Activated T-helper 1 cell treated with anti-CD3 and anti-CD28 coated beads, Interleukin-12 subunit alpha, Interleukin-12 subunit beta, Interleukin-2, Interleukin-4 antibody, amounts not matched to agents 30 ng/mL and 10 ng/mL and 1 ng/mL, durations not matched to agents 14 hours and 24 hours and 36 hours (primary cell): ENCODE data around the gene TPGS2. TPM values are rescaled to one million over a fixed set of nuclear protein-coding genes. Genes with fewer than 3 reads are reported as not detected.

Source experiments
- DNase-seq: peaks from one replicate; pipeline ENCODE4 v3.0.0; 2021; ENCODE audit warnings: low spot score
- H3K27ac Mint-ChIP-seq: one replicate; pipeline ENCODE4 v1.8.0; 2021; ENCODE audit warnings: mild to moderate bottlenecking, mixed read lengths
- H3K27me3 Mint-ChIP-seq: one replicate; pipeline ENCODE4 v1.8.0; 2022; ENCODE audit warnings: mild to moderate bottlenecking, moderate library complexity, mixed read lengths; ENCODE audit not compliant: insufficient read depth
- H3K36me3 Mint-ChIP-seq: one replicate; pipeline ENCODE4 v1.8.0; 2021; ENCODE audit warnings: low read depth, mixed read lengths
- H3K4me1 Mint-ChIP-seq: one replicate; pipeline ENCODE4 v1.8.0; 2021; ENCODE audit warnings: low read depth, mixed read lengths
- H3K4me3 Mint-ChIP-seq: one replicate; pipeline ENCODE4 v1.8.0; 2021; ENCODE audit warnings: mild to moderate bottlenecking, moderate library complexity, mixed read lengths
- H3K9me3 Mint-ChIP-seq: one replicate; pipeline ENCODE4 v1.8.0; 2021; ENCODE audit warnings: mixed read lengths
- intact Hi-C: fragments of 100-400 bp; cut with micrococcal nuclease; formaldehyde crosslinking; loops from one replicate; pipeline ENCODE4 v1.15.1; 2024
- total RNA-seq: library from RNA; stranded (reverse); gene quantifications from 2 replicates; pipeline ENCODE4 v1.2.3, GENCODE V29; 2022

TPGS2 gene
- total RNA-seq, 1 donor from 2014 or later = 72.6 TPM

DNA sequence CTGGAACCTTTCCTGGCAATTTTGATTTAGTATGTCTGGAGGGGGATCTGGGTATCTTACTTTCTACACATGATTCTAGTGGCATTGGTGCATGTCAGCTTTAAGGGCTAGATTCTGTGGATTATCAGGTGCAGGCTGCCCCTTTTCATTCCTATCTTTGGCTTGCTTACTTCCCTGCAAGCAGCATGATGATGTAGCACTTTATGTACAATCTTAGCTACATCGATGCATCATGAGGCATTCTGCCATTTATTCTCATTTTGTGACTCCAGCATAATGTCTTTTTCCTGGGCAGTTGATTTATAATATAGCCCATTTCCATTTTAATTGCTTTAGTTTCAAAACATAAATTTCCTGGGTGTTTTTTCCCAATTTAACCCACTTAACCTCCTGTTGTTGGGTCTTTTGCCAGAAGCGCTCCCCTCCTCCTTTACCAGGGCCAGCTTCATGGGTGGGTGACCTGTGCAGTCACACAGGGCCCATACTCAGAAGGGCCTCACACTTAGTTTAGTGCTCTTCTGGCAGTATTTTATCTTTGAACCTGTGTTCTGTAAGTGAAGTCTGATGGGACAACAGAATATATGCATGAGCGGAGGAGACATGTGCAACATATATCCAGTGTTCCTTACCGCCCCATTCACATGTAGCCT lies 36.0 kb downstream of the TPGS2 start:
- H3K27ac Mint-ChIP-seq = no peak overlapping the region
- intact Hi-C loops = no loop called here
- H3K36me3 Mint-ChIP-seq = peaks cover 50% of the 10 kb centered on the region

GRCh38 chr18:36786686-36787085 lies 42.1 kb downstream of the TPGS2 start:
- no peak for DNase-seq
- H3K27me3 Mint-ChIP-seq = no peaks in the 10 kb centered on the region
- H3K9me3 Mint-ChIP-seq = no peaks in the 10 kb centered on the region
- no peak overlapping the region for H3K27ac Mint-ChIP-seq
- peaks cover 27% of the 10 kb centered on the region for H3K36me3 Mint-ChIP-seq
- H3K4me1 Mint-ChIP-seq = no peaks in the 10 kb centered on the region
- intact Hi-C loops = no loop called here
- H3K4me3 Mint-ChIP-seq = no peak overlapping the region

More for the DNA sequence above, 36.0 kb downstream of the TPGS2 start:
- DNase-seq = no peak
- Mint-ChIP-seq H3K4me3 (no peak overlapping the region), H3K27me3 (no peaks in the 10 kb centered on the region), H3K4me1 (no peaks in the 10 kb centered on the region), H3K9me3 (no peaks in the 10 kb centered on the region)

DNA sequence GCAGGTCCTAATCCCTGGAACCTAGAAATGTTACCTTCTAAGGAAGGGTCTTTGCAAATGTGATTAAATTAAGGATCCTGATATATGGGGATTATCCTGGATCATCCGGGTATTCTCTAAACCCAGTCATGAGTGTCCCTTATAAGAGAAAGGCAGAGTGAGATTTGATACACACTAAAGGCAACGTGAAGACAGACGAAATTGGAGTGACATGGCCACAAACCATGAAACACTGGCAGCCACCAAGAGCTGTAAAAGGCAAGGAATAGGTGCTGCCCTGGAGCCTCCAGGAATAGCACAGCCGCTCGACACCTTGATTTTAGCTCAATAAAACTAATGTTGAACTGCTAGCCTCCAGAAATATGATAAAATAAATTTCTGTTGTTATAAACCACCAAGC lies 45.0 kb downstream of the TPGS2 start:
- peaks cover 17% of the 10 kb centered on the region for H3K36me3 Mint-ChIP-seq

GRCh38 chr18:36782710-36783109 lies 46.1 kb downstream of the TPGS2 start:
- H3K4me1 Mint-ChIP-seq = no peaks in the 10 kb centered on the region
- H3K9me3 Mint-ChIP-seq = no peaks in the 10 kb centered on the region
- H3K36me3 Mint-ChIP-seq = peaks cover 18% of the 10 kb centered on the region
- no peaks in the 10 kb centered on the region for H3K27me3 Mint-ChIP-seq
- intact Hi-C loops = no loop called here
- DNase-seq = no peak
- H3K27ac Mint-ChIP-seq = no peak overlapping the region
- H3K4me3 Mint-ChIP-seq = no peak overlapping the region

More for the DNA sequence above, 45.0 kb downstream of the TPGS2 start:
- no peak overlapping the region for H3K4me3 Mint-ChIP-seq
- intact Hi-C loops = no loop called here
- H3K27me3 Mint-ChIP-seq = no peaks in the 10 kb centered on the region
- no peak overlapping the region for H3K27ac Mint-ChIP-seq
- no peaks in the 10 kb centered on the region for H3K9me3 Mint-ChIP-seq
- H3K4me1 Mint-ChIP-seq = no peaks in the 10 kb centered on the region
- no peak for DNase-seq

- Mint-ChIP-seq H3K4me3 (no peak overlapping the region), H3K9me3 (no peaks in the 10 kb centered on the region), H3K27me3 (no peaks in the 10 kb centered on the region), H3K4me1 (no peaks in the 10 kb centered on the region), H3K36me3 (peaks cover 8% of the 10 kb centered on the region), H3K27ac (no peak overlapping the region)
- DNase-seq = no peak
- intact Hi-C loops = no loop called here
Observed at GRCh38 chr18:36780748-36781147, 48.1 kb downstream of the TPGS2 start.

DNA sequence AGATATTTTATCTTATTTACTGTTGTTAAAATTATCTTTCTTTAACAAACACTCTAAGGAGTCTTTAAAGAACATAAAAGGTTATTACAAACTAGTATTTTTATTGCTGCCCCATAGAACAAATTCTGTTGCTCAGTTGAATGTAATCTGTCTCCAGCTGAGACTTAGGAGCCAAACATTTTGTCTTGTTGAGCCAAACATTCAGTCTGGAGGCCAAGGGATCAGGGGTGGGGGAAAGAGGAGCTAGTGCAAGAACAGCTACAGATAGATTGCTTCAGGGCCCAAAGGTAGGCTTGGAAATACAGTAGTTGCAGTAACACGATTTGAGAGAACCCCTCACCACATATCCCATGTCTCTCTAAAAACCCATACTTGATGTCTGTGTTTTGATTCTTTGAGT lies 51.2 kb downstream of the TPGS2 start:
- peaks cover 8% of the 10 kb centered on the region for H3K36me3 Mint-ChIP-seq
- H3K27ac Mint-ChIP-seq = no peak overlapping the region
- H3K27me3 Mint-ChIP-seq = no peaks in the 10 kb centered on the region
- DNase-seq = no peak
- intact Hi-C loops = no loop called here
- no peak overlapping the region for H3K4me3 Mint-ChIP-seq
- H3K9me3 Mint-ChIP-seq = no peaks in the 10 kb centered on the region
- H3K4me1 Mint-ChIP-seq = no peaks in the 10 kb centered on the region

DNA sequence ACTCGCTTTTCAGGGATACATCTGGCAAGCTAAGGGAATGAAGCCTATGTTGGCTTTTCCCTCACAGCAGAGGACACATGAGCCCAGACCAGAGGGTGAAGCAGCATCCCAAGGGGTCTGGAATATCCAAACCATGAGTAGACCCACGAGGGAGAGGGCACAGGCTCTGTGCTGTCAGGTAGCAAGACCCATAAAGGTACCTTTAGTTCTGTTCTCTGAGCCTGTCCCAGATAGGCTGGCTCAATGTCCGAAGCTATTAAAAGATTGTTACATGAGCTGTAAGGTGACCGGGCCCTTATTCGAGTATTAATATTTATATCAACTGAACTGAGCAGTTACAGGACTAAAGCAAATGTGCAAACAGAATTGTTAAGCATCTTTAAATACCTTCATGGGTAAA lies 52.2 kb downstream of the TPGS2 start:
- no peaks in the 10 kb centered on the region for H3K9me3 Mint-ChIP-seq
- no peak overlapping the region for H3K4me3 Mint-ChIP-seq
- no peak for DNase-seq
- no peaks in the 10 kb centered on the region for H3K27me3 Mint-ChIP-seq
- H3K36me3 Mint-ChIP-seq = peaks cover 8% of the 10 kb centered on the region
- intact Hi-C loops = no loop called here
- no peak overlapping the region for H3K27ac Mint-ChIP-seq
- no peaks in the 10 kb centered on the region for H3K4me1 Mint-ChIP-seq

DNA sequence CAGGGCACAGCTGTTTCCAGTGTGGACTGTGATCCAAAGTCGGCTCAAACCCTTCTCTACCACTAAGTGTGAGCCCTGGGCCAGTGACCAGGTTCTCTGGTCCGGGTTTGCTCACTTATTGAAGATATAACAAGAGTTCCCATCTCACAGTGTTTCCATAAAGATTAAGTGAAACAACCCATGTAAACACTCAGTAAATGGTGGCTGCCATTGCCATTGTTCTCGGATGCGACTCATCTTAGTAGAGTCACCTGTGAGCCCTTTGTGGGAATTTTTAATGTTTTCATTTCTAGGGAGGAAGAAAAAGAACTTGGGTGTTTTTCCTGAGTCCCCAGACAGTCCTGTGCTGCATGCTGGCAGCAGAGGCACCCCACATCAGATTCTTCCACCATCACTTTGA lies 53.4 kb downstream of the TPGS2 start:
- peaks cover 9% of the 10 kb centered on the region for H3K4me1 Mint-ChIP-seq
- no peak overlapping the region for H3K4me3 Mint-ChIP-seq
- DNase-seq = no peak
- peaks cover 7% of the 10 kb centered on the region for H3K36me3 Mint-ChIP-seq
- no peaks in the 10 kb centered on the region for H3K9me3 Mint-ChIP-seq
- intact Hi-C loops = no loop called here
- H3K27me3 Mint-ChIP-seq = no peaks in the 10 kb centered on the region
- no peak overlapping the region for H3K27ac Mint-ChIP-seq

- peaks cover 9% of the 10 kb centered on the region for H3K4me1 Mint-ChIP-seq
- no peaks in the 10 kb centered on the region for H3K36me3 Mint-ChIP-seq
- intact Hi-C loops = no loop called here
- no peak overlapping the region for H3K4me3 Mint-ChIP-seq
- H3K27ac Mint-ChIP-seq = no peak overlapping the region
- H3K9me3 Mint-ChIP-seq = no peaks in the 10 kb centered on the region
- DNase-seq = no peak
- peaks cover 2% of the 10 kb centered on the region for H3K27me3 Mint-ChIP-seq
Observed at GRCh38 chr18:36772241-36772723, 56.5 kb downstream of the TPGS2 start.

- DNase-seq = no peak
- intact Hi-C loops = no loop called here
- no peaks in the 10 kb centered on the region for H3K36me3 Mint-ChIP-seq
- peaks cover 9% of the 10 kb centered on the region for H3K4me1 Mint-ChIP-seq
- H3K27ac Mint-ChIP-seq = no peak overlapping the region
- no peaks in the 10 kb centered on the region for H3K9me3 Mint-ChIP-seq
- H3K4me3 Mint-ChIP-seq = no peak overlapping the region
- peaks cover 2% of the 10 kb centered on the region for H3K27me3 Mint-ChIP-seq
Observed at GRCh38 chr18:36771245-36771644, 57.6 kb downstream of the TPGS2 start.

- Mint-ChIP-seq H3K36me3 (no peaks in the 10 kb centered on the region), H3K4me1 (peaks cover 9% of the 10 kb centered on the region), H3K27me3 (peaks cover 2% of the 10 kb centered on the region), H3K4me3 (no peak overlapping the region), H3K9me3 (no peaks in the 10 kb centered on the region), H3K27ac (no peak overlapping the region)
- no peak for DNase-seq
- intact Hi-C loops = no loop called here
Observed at GRCh38 chr18:36770315-36770946, 58.4 kb downstream of the TPGS2 start.

DNA sequence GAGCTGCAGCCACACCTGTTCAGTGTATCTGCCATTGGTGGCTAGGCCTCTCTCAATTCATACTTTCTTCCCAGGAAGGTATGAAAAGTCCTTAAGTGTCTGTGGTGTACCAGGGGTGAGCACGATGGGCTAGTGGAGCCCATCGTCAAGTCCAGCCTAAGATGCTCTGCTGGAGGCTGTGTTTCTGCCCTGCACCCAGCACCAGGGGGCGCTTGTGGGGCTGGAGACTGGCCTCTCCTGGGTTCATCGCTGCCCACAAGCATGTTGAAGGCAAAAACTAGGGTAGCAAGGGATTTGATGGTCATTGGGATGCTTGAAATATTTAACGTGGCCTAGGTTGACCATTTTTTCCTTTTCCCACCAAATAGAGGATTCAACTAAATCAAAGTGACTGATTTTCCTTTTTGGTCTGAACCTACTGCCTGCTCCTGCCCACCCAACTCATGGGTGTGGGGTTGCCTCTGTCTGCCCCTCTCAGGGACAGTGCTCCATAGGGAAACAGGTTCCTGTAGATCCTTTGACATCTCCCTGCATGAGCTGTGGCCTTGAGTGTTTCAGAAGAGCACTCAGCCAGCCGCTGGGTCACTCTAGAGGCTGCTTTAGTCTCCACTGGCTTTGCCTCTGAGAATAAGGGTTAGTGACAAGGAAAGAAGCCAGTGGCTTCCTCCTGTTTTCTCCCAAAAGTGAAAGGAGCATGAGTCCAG lies 59.0 kb downstream of the TPGS2 start:
- DNase-seq = no peak
- no peak overlapping the region for H3K27ac Mint-ChIP-seq

DNA sequence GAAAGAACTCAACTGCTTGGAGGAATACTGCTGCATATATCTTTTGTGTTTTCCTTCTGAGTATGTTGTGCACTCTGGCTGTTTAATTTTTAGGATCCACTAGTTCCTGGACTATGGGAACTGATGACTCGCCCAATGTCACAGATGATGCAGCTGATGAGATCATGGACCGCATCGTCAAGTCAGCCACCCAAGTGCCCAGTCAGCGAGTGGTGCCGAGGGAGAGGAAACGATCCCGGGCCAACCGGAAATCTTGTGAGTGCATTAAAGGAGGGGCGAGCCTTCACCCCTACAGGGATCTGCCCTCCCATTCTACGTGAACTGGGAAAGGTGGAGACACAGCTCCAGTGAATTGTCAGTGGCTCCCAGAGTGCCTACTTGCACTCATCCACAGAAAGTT lies 59.6 kb downstream of the TPGS2 start:
- intact Hi-C loops = loop anchor here (2.0 kb wide), 1 partner anchor 40 kb away; no protein-coding TSS in a partner anchor
- no peak overlapping the region for H3K4me3 Mint-ChIP-seq
- no peaks in the 10 kb centered on the region for H3K9me3 Mint-ChIP-seq
- H3K36me3 Mint-ChIP-seq = no peaks in the 10 kb centered on the region
- H3K4me1 Mint-ChIP-seq = peaks cover 9% of the 10 kb centered on the region
- no peak overlapping the region for H3K27ac Mint-ChIP-seq
- peaks cover 2% of the 10 kb centered on the region for H3K27me3 Mint-ChIP-seq
- no peak for DNase-seq

More for the DNA sequence above, 59.0 kb downstream of the TPGS2 start:
- peaks cover 2% of the 10 kb centered on the region for H3K27me3 Mint-ChIP-seq
- H3K9me3 Mint-ChIP-seq = no peaks in the 10 kb centered on the region
- H3K4me3 Mint-ChIP-seq = no peak overlapping the region
- intact Hi-C loops = loop anchor here (2.0 kb wide), 1 partner anchor 39 kb away; no protein-coding TSS in a partner anchor
- H3K36me3 Mint-ChIP-seq = no peaks in the 10 kb centered on the region
- peaks cover 9% of the 10 kb centered on the region for H3K4me1 Mint-ChIP-seq
